ENCODE measurements around the gene EXOSC5. TPM values are rescaled to one million over a fixed set of nuclear protein-coding genes. Genes with fewer than 3 reads are reported as not detected.
A peak's percentile ranks its signal among the peaks of the same experiment; 100 is the strongest.

The EXOSC5 gene
- total RNA-seq (2012; rRNA removed) (11.4 and 19.0 TPM in 2 replicates), polyA plus RNA-seq (2012; rRNA removed) (25.2 and 34.0 TPM in 2 replicates), Bru-seq, nascent RNA (percentile 40 among the genes with signal in this experiment), BruChase-seq, experiment 1, labeled RNA remaining after a 6-hour chase (percentile 30 among the genes with signal in this experiment), BruChase-seq, experiment 2, labeled RNA remaining after a 2-hour chase (percentile 32 among the genes with signal in this experiment)
- 26.6 and 36.2 TPM in 2 replicates for polyA plus RNA-seq (2012; cell fraction: cytosol; rRNA removed)
- 7.0 and 16.4 TPM in 2 replicates for polyA plus RNA-seq (2012; cell fraction: nucleus; rRNA removed; ENCODE audit: low replicate concordance)
- long read RNA-seq, transcript EXOSC5-201 (6 exons, 1,118 nt) = major isoform, 8 of 9 reads
- long read RNA-seq, partial matches to known transcripts = 1 of 9 reads
- long read RNA-seq, other reads (novel, unspliced or antisense) = 0 of 9 reads

GRCh38 chr19:41397086-41398049, at the start of gene EXOSC5, which contains the start of gene BCKDHA:
EXOSC5 (minus strand) TSS chr19:41397359; CDS start chr19:41397328, 31 bp downstream.
BCKDHA (plus strand) TSS chr19:41397818; CDS start chr19:41397828, 10 bp downstream.
- Histone ChIP-seq H2BK5ac (ENCODE audit: low read depth, low read length, poor library complexity, severe bottlenecking) (peak within 1 kb of the TSS; percentile 93), H2BK20ac (ENCODE audit: low read depth, low read length) (0 out of 2 replicates have a peak within 1 kb of the TSS, but pooled peaks have one; percentile 35), H3K18ac (ENCODE audit: low read depth, low read length) (peak within 1 kb of the TSS; percentile 44; the same call in 1 of the 2 replicates), H4K20me1 (ENCODE audit: insufficient read depth, low read length) (no peaks in the 10 kb centered on the region), H3K56ac (ENCODE audit: extremely low read depth, insufficient read depth, low read length) (peak within 1 kb of the TSS; percentile 91), H3K4me2 (ENCODE audit: low read depth, low read length) (peak within 1 kb of the TSS; percentile 94), H2AK9ac (replicated peaks; ENCODE audit: low read depth, low read length, poor library complexity) (peak within 1 kb of the TSS; percentile 94), H3K14ac (replicated peaks; ENCODE audit: low read depth, low read length) (peak within 1 kb of the TSS; percentile 77), H3K9ac (ENCODE audit: low read depth, low read length) (peak within 1 kb of the TSS; percentile 81), H2AK5ac (ENCODE audit: low read depth, low read length) (no peak within 1 kb of the TSS; the same call in 1 of the 2 replicates), H3K27ac (ENCODE audit: insufficient read depth, low read length) (peak within 1 kb of the TSS; percentile 70), H3K36me3 (ENCODE audit: control insufficient read depth, insufficient read depth, low read length) (no peaks in the 10 kb centered on the region), H3K4ac (ENCODE audit: low read depth, low read length) (peak within 1 kb of the TSS; percentile 66), H2BK120ac (ENCODE audit: low read depth, low read length) (peak within 1 kb of the TSS; percentile 75; the same call in 1 of the 2 replicates), H2BK15ac (ENCODE audit: low read depth, low read length) (peak within 1 kb of the TSS; percentile 84; the same call in 1 of the 3 replicates), H3K9me1 (ENCODE audit: insufficient read depth, low read length) (peaks cover 9% of the 10 kb centered on the region; the same call in 1 of the 2 replicates), H3K23ac (ENCODE audit: low read depth, low read length) (no peak within 1 kb of the TSS; the same call in 1 of the 2 replicates), H3K4me3 (ENCODE audit: insufficient read depth, low read depth, low read length) (peak within 1 kb of the TSS; percentile 79), H3K79me1 (ENCODE audit: low read depth in 1 of 2, low read length in 2 of 2) (peaks cover 18 to 28% of the 10 kb centered on the region in 2 experiments), H4K8ac (ENCODE audit: low read depth in 2 of 2, low read length in 2 of 2) (peak within 1 kb of the TSS; percentile 59 to 74), H2AFZ (replicated peaks; ENCODE audit: low read length, poor library complexity) (peak within 1 kb of the TSS; percentile 99), H3K27me3 (ENCODE audit: control insufficient read depth, insufficient read depth, low read length) (no peaks in the 10 kb centered on the region), H3K9me3 (ENCODE audit: control insufficient read depth, insufficient read depth, low read length) (no peaks in the 10 kb centered on the region), H4K5ac (ENCODE audit: low read depth, low read length) (peak within 1 kb of the TSS; percentile 71), H3K4me1 (ENCODE audit: control insufficient read depth, insufficient read depth, low read length) (peaks cover 4% of the 10 kb centered on the region; the same call in 1 of the 2 replicates), H4K91ac (ENCODE audit: insufficient read depth, low read depth, low read length) (peak within 1 kb of the TSS; percentile 87)
- ATAC-seq (ENCODE audit: low read depth) = peak; percentile 99
- ChIA-PET POLR2A (ENCODE audit: unreplicated experiment) (interaction anchor here (0.6 kb wide), 1 partner anchor 175 kb away, joined by 6 read pairs; no protein-coding TSS in a partner anchor), CTCF (no interaction called here)
- intact Hi-C loops (cut with micrococcal nuclease) = loop anchor here (1.0 to 5.0 kb wide), 2 partner anchors 23 to 45 kb away; partner anchors contain the start of gene TGFB1
- TF ChIP-seq MAZ (IDR thresholded peaks at IDR 0.05; ENCODE audit: borderline replicate concordance, low read depth, low read length) (peak; percentile 50; the same call in 1 of the 2 replicates), MXI1 (IDR thresholded peaks at IDR 0.05; ENCODE audit: borderline replicate concordance, low read depth, low read length) (peak; percentile 100), MAFK (IDR thresholded peaks at IDR 0.05; ENCODE audit: low read depth, low read length) (no peak), CHD1 (IDR thresholded peaks at IDR 0.05; ENCODE audit: low read depth, low read length) (no peak), RFX5 (IDR thresholded peaks at IDR 0.05; ENCODE audit: low read depth, low read length) (no peak), RCOR1 (IDR thresholded peaks at IDR 0.05; ENCODE audit: insufficient replicate concordance, low read length) (no peak), POLR2A (IDR thresholded peaks at IDR 0.05; ENCODE audit: low read depth, low read length) (0 out of 2 replicates have a peak, but pooled peaks have one; percentile 43), USF2 (IDR thresholded peaks at IDR 0.05; ENCODE audit: low read depth, low read length) (peak; percentile 93), FOS (IDR thresholded peaks at IDR 0.05; ENCODE audit: low read depth, low read length) (no peak), BHLHE40 (IDR thresholded peaks at IDR 0.05; ENCODE audit: low read depth, low read length) (peak; percentile 92), RAD21 (IDR thresholded peaks at IDR 0.05; ENCODE audit: low read length) (0 out of 2 replicates have a peak, but pooled peaks have one; percentile 5), NFE2L2 (IDR thresholded peaks at IDR 0.05; ENCODE audit: low read depth, low read length) (no peak), SMC3 (IDR thresholded peaks at IDR 0.05; ENCODE audit: low read depth, low read length) (no peak), CEBPB (IDR thresholded peaks at IDR 0.05; ENCODE audit: low read depth, low read length) (peak; percentile 31; the same call in 1 of the 2 replicates)
- no TSS peak for BruUV-seq (replicated peaks)
- dilution Hi-C loops (cut with HindIII; ENCODE audit: low sequenced_read_pairs, unreplicated experiment) = no loop called here
- peak; percentile 100 for DNase-seq
- in situ Hi-C loops (cut with MboI; ENCODE audit: low sequenced_read_pairs) = no loop called here
- WGBS, 2 experiments (ENCODE audit: extremely low coverage in 2 of 2, insufficient read length in 1 of 2) = 0% methylated on average over 33 of the region's 50 CpGs; no CpG with 5 or more reads in 1 of the 2 experiments
